Effector memory CD8-positive, alpha-beta T cell (primary cell): Measurements from ENCODE around the gene MAB21L3.
A peak's percentile ranks its signal among the peaks of the same experiment; 100 is the strongest.

Experiments used
- ATAC-seq: fragments of 150-1000 bp; cut with Tn5 transposase; replicated peaks from 2 replicates; pipeline ENCODE4 v1.10.0; 2021; ENCODE audit warnings: mild to moderate bottlenecking, moderate library complexity
- DNase-seq, 3 experiments: peaks; one replicate each; pipeline ENCODE4 v3.0.0; 2021
- H3K27ac Mint-ChIP-seq, 2 donors: one replicate each; pipeline ENCODE4 v1.8.0; 2022; ENCODE audit warnings: mild to moderate bottlenecking in 2 of 2, mixed read lengths in 2 of 2, moderate library complexity in 2 of 2
- H3K27me3 Mint-ChIP-seq, 2 donors: one replicate each; pipeline ENCODE4 v1.8.0; 2022; ENCODE audit warnings: mixed read lengths in 2 of 2
- H3K36me3 Mint-ChIP-seq: one replicate; pipeline ENCODE4 v1.8.0; 2022; ENCODE audit warnings: mild to moderate bottlenecking, moderate library complexity, mixed read lengths; ENCODE audit not compliant: insufficient read depth
- H3K4me1 Mint-ChIP-seq, 2 donors: one replicate each; pipeline ENCODE4 v1.8.0; 2022; ENCODE audit warnings: low read depth in 2 of 2, mixed read lengths in 2 of 2
- H3K4me3 Mint-ChIP-seq, 2 donors: one replicate each; pipeline ENCODE4 v1.8.0; 2022; ENCODE audit warnings: mild to moderate bottlenecking in 2 of 2, mixed read lengths in 2 of 2, moderate library complexity in 2 of 2
- H3K9me3 Mint-ChIP-seq, 2 donors: one replicate each; pipeline ENCODE4 v1.8.0; 2022; ENCODE audit warnings: mixed read lengths in 2 of 2
- total RNA-seq, 9 experiments: gene quantifications; one replicate each; lab custom pipeline; 2026; lab: John Stamatoyannopoulos, UW

The MAB21L3 gene
- total RNA-seq, result 0 to 0.10 (median 0) reads per million in 9 experiments

GRCh38 chr1:116110567-116111523 lies at the start of gene MAB21L3:
MAB21L3 (plus strand) TSS chr1:116111399; CDS start chr1:116112616, 1,217 bp downstream.
- Mint-ChIP-seq H3K4me1 (no peaks in the 10 kb centered on the region), H3K36me3 (no peaks in the 10 kb centered on the region), H3K27ac (no peak within 1 kb of the TSS), H3K9me3 (no peaks in the 10 kb centered on the region), H3K4me3 (no peak within 1 kb of the TSS), H3K27me3 (peaks cover 45 to 55% of the 10 kb centered on the region in 2 donors)
- ATAC-seq, result no peak
- DNase-seq, result no peak

- DNase-seq (no peak), ATAC-seq (no peak)
- Mint-ChIP-seq H3K36me3 (peaks cover 4% of the 10 kb centered on the region), H3K4me3 (no peak overlapping the region), H3K9me3 (peaks cover 0 to 8% of the 10 kb centered on the region in 2 donors), H3K27ac (no peak overlapping the region), H3K4me1 (no peaks in the 10 kb centered on the region), H3K27me3 (peaks cover 0 to 7% of the 10 kb centered on the region in 2 donors)
Observed at GRCh38 chr1:116062201-116062600, 49.0 kb upstream of the MAB21L3 start.

- H3K4me3 Mint-ChIP-seq, result no peak overlapping the region
- peak overlapping the region in 1 of 2 donors; percentile 46 for H3K27ac Mint-ChIP-seq
- H3K4me1 Mint-ChIP-seq, result no peaks in the 10 kb centered on the region
- peaks cover 4% of the 10 kb centered on the region for H3K36me3 Mint-ChIP-seq
- DNase-seq (no peak), ATAC-seq (no peak)
- no peaks in the 10 kb centered on the region for H3K9me3 Mint-ChIP-seq
- peaks cover 0 to 7% of the 10 kb centered on the region in 2 donors for H3K27me3 Mint-ChIP-seq
Observed at GRCh38 chr1:116064616-116065015, 46.6 kb upstream of the MAB21L3 start.

GRCh38 chr1:116066868-116067565 lies 44.2 kb upstream of the MAB21L3 start:
- Mint-ChIP-seq H3K36me3 (peaks cover 4% of the 10 kb centered on the region), H3K9me3 (no peaks in the 10 kb centered on the region), H3K4me1 (no peaks in the 10 kb centered on the region), H3K27ac (no peak overlapping the region), H3K27me3 (peaks cover 0 to 7% of the 10 kb centered on the region in 2 donors), H3K4me3 (no peak overlapping the region)
- ATAC-seq (no peak), DNase-seq (no peak)

- Mint-ChIP-seq H3K27ac (no peak overlapping the region), H3K9me3 (no peaks in the 10 kb centered on the region), H3K4me1 (no peaks in the 10 kb centered on the region), H3K36me3 (peaks cover 4% of the 10 kb centered on the region), H3K27me3 (peaks cover 0 to 7% of the 10 kb centered on the region in 2 donors), H3K4me3 (no peak overlapping the region)
- ATAC-seq, result no peak
- no peak for DNase-seq
Observed at GRCh38 chr1:116067566-116067890, 43.7 kb upstream of the MAB21L3 start.

- Mint-ChIP-seq H3K27me3 (peaks cover 0 to 13% of the 10 kb centered on the region in 2 donors), H3K9me3 (no peaks in the 10 kb centered on the region), H3K36me3 (no peaks in the 10 kb centered on the region), H3K4me1 (no peaks in the 10 kb centered on the region), H3K27ac (no peak overlapping the region), H3K4me3 (no peak overlapping the region)
- DNase-seq (no peak), ATAC-seq (no peak)
Observed at GRCh38 chr1:116075575-116075974, 35.6 kb upstream of the MAB21L3 start.

- Mint-ChIP-seq H3K4me3 (no peak overlapping the region), H3K4me1 (no peaks in the 10 kb centered on the region), H3K36me3 (no peaks in the 10 kb centered on the region), H3K9me3 (no peaks in the 10 kb centered on the region), H3K27me3 (peaks cover 0 to 17% of the 10 kb centered on the region in 2 donors), H3K27ac (no peak overlapping the region)
- ATAC-seq, result no peak
- no peak for DNase-seq
Observed at GRCh38 chr1:116075990-116076389, 35.2 kb upstream of the MAB21L3 start.

- peaks cover 0 to 17% of the 10 kb centered on the region in 2 donors for H3K27me3 Mint-ChIP-seq
- no peaks in the 10 kb centered on the region for H3K36me3 Mint-ChIP-seq
- H3K4me1 Mint-ChIP-seq, result no peaks in the 10 kb centered on the region
- H3K4me3 Mint-ChIP-seq, result no peak overlapping the region
- no peak overlapping the region for H3K27ac Mint-ChIP-seq
- H3K9me3 Mint-ChIP-seq, result no peaks in the 10 kb centered on the region
- DNase-seq, result no peak
- ATAC-seq, result no peak
Observed at GRCh38 chr1:116076831-116077230, 34.4 kb upstream of the MAB21L3 start.

- Mint-ChIP-seq H3K4me1 (no peaks in the 10 kb centered on the region), H3K27ac (no peak overlapping the region), H3K36me3 (no peaks in the 10 kb centered on the region), H3K27me3 (peaks cover 9 to 31% of the 10 kb centered on the region in 2 donors), H3K9me3 (no peaks in the 10 kb centered on the region), H3K4me3 (no peak overlapping the region)
- DNase-seq (no peak), ATAC-seq (no peak)
Observed at GRCh38 chr1:116078699-116079223, 32.4 kb upstream of the MAB21L3 start.

GRCh38 chr1:116087628-116088027 lies 23.6 kb upstream of the MAB21L3 start:
- Mint-ChIP-seq H3K4me1 (no peaks in the 10 kb centered on the region), H3K27me3 (peaks cover 57 to 67% of the 10 kb centered on the region in 2 donors), H3K4me3 (no peak overlapping the region), H3K9me3 (peaks cover 6 to 8% of the 10 kb centered on the region in 2 donors), H3K36me3 (no peaks in the 10 kb centered on the region), H3K27ac (no peak overlapping the region)
- no peak for ATAC-seq
- no peak for DNase-seq

GRCh38 chr1:116089870-116090269 lies 21.3 kb upstream of the MAB21L3 start:
- no peak for ATAC-seq
- Mint-ChIP-seq H3K4me3 (no peak overlapping the region), H3K4me1 (no peaks in the 10 kb centered on the region), H3K27ac (no peak overlapping the region), H3K27me3 (peaks cover 58 to 77% of the 10 kb centered on the region in 2 donors), H3K9me3 (peaks cover 6 to 8% of the 10 kb centered on the region in 2 donors), H3K36me3 (no peaks in the 10 kb centered on the region)
- DNase-seq, result no peak

GRCh38 chr1:116091083-116091482 lies 20.1 kb upstream of the MAB21L3 start:
- Mint-ChIP-seq H3K27ac (no peak overlapping the region), H3K4me3 (no peak overlapping the region), H3K27me3 (peaks cover 47 to 70% of the 10 kb centered on the region in 2 donors), H3K9me3 (peaks cover 8% of the 10 kb centered on the region in 2 donors), H3K4me1 (no peaks in the 10 kb centered on the region), H3K36me3 (no peaks in the 10 kb centered on the region)
- DNase-seq (no peak), ATAC-seq (no peak)

- H3K27ac Mint-ChIP-seq, result no peak overlapping the region
- peaks cover 29 to 58% of the 10 kb centered on the region in 2 donors for H3K27me3 Mint-ChIP-seq
- H3K4me3 Mint-ChIP-seq, result no peak overlapping the region
- no peak for DNase-seq
- no peak for ATAC-seq
- H3K36me3 Mint-ChIP-seq, result no peaks in the 10 kb centered on the region
- no peaks in the 10 kb centered on the region for H3K4me1 Mint-ChIP-seq
- H3K9me3 Mint-ChIP-seq, result peaks cover 8 to 14% of the 10 kb centered on the region in 2 donors
Observed at GRCh38 chr1:116092752-116093489, 18.3 kb upstream of the MAB21L3 start.
